ENCODE results near the gene ASH1L.

The ASH1L gene

DNA sequence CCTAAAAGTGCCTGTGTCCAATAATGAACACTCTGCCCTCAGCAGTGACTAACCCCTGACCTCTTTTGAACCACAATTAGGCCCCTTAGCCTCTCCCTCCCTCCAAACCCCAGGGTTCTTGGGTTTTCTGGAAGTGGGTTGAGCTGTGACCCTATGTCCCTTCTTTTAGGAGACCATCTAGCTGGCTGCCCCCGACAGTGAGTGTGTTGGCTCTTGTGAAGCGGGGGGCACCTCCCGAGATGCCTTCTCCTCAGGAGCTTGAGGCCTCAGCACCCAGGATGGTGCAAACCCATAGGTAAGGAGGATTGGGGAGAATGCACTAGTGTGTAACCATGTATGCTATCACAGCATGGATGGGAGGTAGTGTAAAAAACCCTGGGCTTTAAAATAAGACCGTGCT lies 234.6 kb downstream of the ASH1L start:
- ChIA-PET CTCF (interaction anchor here (1.3 to 10.7 kb wide), 4 partner anchors 10 to 79 kb away, joined by 3 to 150 read pairs (median 4); partner anchors contain the start of gene FDPS), POLR2A (interaction anchor here (0.6 kb wide), 1 partner anchor 34 kb away, joined by 4 read pairs; no protein-coding TSS in a partner anchor)
- TF ChIP-seq, protein P1, sequence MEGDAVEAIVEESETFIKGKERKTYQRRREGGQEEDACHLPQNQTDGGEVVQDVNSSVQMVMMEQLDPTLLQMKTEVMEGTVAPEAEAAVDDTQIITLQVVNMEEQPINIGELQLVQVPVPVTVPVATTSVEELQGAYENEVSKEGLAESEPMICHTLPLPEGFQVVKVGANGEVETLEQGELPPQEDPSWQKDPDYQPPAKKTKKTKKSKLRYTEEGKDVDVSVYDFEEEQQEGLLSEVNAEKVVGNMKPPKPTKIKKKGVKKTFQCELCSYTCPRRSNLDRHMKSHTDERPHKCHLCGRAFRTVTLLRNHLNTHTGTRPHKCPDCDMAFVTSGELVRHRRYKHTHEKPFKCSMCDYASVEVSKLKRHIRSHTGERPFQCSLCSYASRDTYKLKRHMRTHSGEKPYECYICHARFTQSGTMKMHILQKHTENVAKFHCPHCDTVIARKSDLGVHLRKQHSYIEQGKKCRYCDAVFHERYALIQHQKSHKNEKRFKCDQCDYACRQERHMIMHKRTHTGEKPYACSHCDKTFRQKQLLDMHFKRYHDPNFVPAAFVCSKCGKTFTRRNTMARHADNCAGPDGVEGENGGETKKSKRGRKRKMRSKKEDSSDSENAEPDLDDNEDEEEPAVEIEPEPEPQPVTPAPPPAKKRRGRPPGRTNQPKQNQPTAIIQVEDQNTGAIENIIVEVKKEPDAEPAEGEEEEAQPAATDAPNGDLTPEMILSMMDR (IDR thresholded peaks at IDR 0.05; ENCODE audit: control extremely low read depth, extremely low read depth, low read depth, missing control alignments) = no peak

DNA sequence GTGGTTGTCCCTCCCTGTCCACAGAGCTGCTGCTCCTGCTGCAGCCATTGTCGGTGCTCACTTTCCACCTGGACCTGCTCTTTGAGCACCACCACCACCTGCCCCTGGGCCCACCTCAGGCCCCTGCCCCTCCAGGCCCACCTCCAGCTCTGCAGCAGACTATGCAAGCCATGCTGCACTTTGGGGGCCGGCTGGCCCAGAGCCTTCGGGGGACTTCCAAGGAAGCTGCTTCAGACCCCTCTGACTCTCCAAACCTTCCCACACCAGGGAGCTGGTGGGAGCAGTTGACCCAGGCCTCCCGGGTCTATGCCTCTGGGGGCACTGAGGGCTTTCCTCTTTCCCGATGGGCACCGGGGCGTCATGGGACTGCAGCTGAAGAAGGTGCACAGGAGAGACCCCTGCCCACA lies 236.0 kb downstream of the ASH1L start:
- no peak for DNase-seq (ENCODE audit: extremely low spot score)
- TF ChIP-seq, protein P1 (IDR thresholded peaks at IDR 0.05; ENCODE audit: control extremely low read depth, extremely low read depth, low read depth, missing control alignments) = no peak
- ChIA-PET POLR2A (no interaction called here), CTCF (interaction anchor here (10.7 kb wide), 1 partner anchor 78 kb away, joined by 150 read pairs; no protein-coding TSS in a partner anchor)

More for the DNA sequence above, 234.6 kb downstream of the ASH1L start:
- no peak for DNase-seq (ENCODE audit: extremely low spot score)

DNA sequence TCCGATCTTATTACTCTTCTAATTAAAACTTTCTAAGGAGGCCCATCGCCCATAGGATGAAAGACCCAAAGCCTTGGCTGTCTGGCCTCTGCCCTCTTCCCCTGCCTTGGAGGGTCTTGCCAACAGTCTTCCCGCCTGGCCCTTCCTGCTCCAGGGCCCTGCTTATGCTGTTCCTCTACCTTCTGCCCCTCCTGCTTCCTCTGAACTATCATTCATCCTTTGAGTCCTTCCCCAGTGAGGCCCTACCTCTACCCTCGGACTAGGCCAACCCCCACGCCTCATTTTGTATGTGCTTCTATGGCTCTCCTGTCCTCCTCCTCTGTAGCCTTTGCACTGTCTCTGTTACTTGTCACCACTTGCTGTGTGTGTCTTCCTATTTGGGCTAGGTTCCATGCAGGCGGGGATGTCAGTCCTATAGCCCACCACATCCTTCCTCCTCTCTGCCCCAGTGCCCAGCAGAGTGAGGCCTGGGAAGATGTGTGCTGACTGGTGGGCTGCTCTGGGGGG lies 236.5 kb downstream of the ASH1L start:
- TF ChIP-seq, protein P1 (IDR thresholded peaks at IDR 0.05; ENCODE audit: control extremely low read depth, extremely low read depth, low read depth, missing control alignments) = no peak
- no peak for DNase-seq (ENCODE audit: extremely low spot score)
- ChIA-PET POLR2A (no interaction called here), CTCF (interaction anchor here (10.7 kb wide), 1 partner anchor 77 kb away, joined by 150 read pairs; no protein-coding TSS in a partner anchor)

DNA sequence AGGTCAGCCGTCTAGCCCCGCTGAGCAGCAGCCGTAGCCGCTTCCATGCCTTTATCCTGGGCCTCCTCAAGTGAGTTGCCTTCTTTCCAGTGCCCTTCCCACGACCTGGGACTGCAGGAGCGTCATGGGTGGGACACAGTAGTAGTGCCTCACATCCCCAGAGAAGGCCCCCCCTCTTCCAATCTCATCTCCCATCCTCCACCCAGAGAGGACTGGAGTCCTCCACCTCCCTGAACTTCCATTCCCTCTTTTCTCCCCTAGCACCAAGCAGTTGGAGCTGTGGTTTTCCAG lies 237.1 kb downstream of the ASH1L start:
- ChIA-PET CTCF (interaction anchor here (10.7 kb wide), 1 partner anchor 76 kb away, joined by 150 read pairs; no protein-coding TSS in a partner anchor), POLR2A (no interaction called here)
- no peak for DNase-seq (ENCODE audit: extremely low spot score)
- TF ChIP-seq, protein P1 (IDR thresholded peaks at IDR 0.05; ENCODE audit: control extremely low read depth, extremely low read depth, low read depth, missing control alignments) = no peak

DNA sequence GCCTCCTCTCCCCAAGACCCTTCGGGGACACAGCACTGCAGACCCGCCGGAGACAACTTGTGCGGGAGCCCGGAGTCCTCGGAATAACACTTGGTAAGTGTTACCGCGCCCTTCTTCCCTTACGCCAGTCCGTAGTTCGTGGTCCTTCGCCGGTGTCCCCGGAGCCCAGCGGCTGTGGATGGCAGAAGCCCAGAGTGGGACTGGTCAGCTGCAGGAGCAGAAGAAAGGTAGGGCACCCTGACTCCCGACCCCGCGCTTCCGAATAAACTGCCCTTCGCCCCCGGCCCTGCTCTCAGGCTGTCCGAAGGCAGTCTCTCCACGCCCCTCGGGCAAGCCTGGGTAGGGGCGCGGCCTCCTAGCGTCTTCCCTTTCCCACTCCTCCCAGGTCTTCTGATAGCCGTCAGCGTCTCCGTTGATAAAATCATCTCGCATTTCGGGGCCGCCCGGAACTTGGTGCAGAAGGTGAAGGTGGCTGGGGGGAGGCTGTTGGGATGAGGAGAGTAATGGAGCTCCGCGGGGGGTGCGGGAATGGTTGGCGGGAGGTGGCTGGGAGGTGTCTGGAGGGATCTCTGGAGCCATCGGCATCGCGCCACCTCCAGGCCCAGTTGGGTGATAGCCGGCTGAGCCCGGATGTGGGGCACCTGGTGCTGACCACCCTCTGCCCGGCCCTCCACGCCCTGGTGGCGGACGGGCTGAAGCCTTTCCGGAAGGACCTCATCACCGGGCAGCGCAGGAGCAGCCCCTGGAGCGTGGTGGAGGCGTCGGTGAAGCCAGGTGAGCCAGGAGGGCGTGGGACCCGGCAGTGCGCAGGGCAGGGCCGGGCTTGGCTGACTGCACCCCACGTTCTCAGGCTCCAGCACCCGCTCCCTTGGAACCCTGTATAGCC lies 237.6 kb downstream of the ASH1L start:
- ChIA-PET POLR2A (interaction anchor here (0.6 kb wide), 1 partner anchor 52 kb away, joined by 3 read pairs; the partner anchor contains the start of gene CLK2), CTCF (interaction anchor here (1.1 to 10.7 kb wide), 7 partner anchors 12 to 326 kb away, joined by 3 to 150 read pairs (median 7); partner anchors contain the start of gene FDPS)
- DNase-seq (ENCODE audit: extremely low spot score) = peak; percentile 53
- TF ChIP-seq, protein P1 (IDR thresholded peaks at IDR 0.05; ENCODE audit: control extremely low read depth, extremely low read depth, low read depth, missing control alignments) = no peak

DNA sequence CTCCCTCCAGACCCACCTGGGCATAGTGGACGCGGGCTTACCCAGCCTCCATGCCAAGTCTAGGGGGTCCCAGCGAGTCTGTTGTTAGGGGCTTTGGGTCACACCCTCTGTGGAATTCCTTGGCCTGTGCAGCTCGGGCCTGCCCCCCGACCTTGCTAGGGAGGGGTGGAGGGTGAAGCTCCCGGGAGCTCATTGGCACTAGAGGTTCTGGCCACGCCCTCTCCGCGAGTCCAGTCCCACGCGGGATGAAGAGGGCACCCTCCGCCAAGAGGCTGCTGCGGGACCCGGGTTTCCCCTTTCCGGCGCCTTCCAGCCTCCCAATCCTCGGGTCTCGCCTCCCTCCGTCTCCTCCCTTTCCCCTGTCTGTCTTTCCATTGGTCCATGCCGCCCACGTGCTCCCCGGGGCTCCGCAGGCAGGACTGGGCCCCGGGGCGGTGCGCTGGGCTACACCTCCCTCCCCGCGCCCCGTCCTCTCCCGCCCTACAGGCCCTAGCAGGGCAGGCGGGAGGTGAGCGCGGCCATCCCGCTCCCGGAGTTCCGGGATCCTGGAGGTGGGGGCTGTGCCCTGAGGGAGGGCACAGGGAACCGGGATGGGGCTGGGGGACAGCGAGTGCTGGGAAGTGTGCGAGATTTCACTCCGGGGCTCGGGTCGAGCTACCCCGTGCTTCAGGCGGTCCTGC lies 238.4 kb downstream of the ASH1L start:
- TF ChIP-seq, protein P1 (IDR thresholded peaks at IDR 0.05; ENCODE audit: control extremely low read depth, extremely low read depth, low read depth, missing control alignments) = no peak
- POLR2A ChIA-PET = interaction anchor here (0.5 to 1.0 kb wide), 5 partner anchors 16 to 1193 kb away, joined by 3 to 9 read pairs (median 4); partner anchors contain the start of genes CLK2 and FDPS

More for the DNA sequence above, 238.4 kb downstream of the ASH1L start:
- CTCF ChIA-PET = interaction anchor here (0.7 to 10.7 kb wide), 19 partner anchors 9 to 505 kb away, joined by 3 to 150 read pairs (median 4); partner anchors contain the start of genes CLK2, FDPS, HCN3 and MSTO1
- peak; percentile 95 for DNase-seq (ENCODE audit: extremely low spot score)
